CMK (cell line): ENCODE data around the gene WDR93.
A peak's percentile ranks its signal among the peaks of the same experiment; 100 is the strongest.
"Not testable (repeated sequence)": the region's sequence is repeated elsewhere in the genome, so short reads cannot be mapped to it uniquely, and the experiment has no call there.

Experiments
- DNase-seq: peaks from one replicate; pipeline ENCODE4 v3.0.0-alpha.2; 2010; ENCODE audit warnings: low read depth

WDR93 gene

GRCh38 chr15:89772932-89773583, 82.4 kb downstream of the WDR93 start:
- DNase-seq, result no peak

- no peak for DNase-seq
Measured at GRCh38 chr15:89774492-89774891, 83.9 kb downstream of the WDR93 start.

GRCh38 chr15:89775815-89776214, 85.2 kb downstream of the WDR93 start:
- no peak for DNase-seq

- DNase-seq, result peak; percentile 73
Measured at GRCh38 chr15:89776274-89777072, 85.9 kb downstream of the WDR93 start, which contains the start of gene MESP2. Gene MESP2, plus strand, starts transcription at chr15:89776332. Its CDS starts 26 bp downstream, at chr15:89776358.

- DNase-seq, result no peak
Measured at GRCh38 chr15:89777073-89777751, 86.6 kb downstream of the WDR93 start.

GRCh38 chr15:89777782-89778380, 87.3 kb downstream of the WDR93 start:
- DNase-seq, result no peak

GRCh38 chr15:89778861-89779260, 88.2 kb downstream of the WDR93 start:
- DNase-seq, result no peak

DNA sequence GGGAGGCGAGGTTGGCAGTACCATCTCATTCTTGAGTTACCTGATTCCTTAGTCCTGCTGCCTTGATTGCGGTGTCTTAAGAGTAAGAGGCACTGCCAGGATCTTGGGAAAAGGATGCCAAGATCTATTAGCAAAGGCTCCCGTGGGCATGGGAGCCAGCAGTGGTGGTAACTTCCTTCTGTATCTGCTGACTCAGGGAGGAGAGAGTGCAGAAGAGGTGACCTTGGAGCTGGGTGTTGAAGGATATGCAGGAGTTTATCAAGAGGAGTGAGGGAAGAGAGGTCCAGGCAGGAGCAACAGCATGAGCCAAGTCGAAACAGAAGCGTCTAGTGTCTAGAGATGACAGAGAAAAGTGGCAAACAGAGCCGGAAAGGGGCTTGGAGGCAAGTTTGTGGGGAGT, 90.0 kb downstream of the WDR93 start:
- DNase-seq, result no peak

GRCh38 chr15:89781055-89781454, 90.4 kb downstream of the WDR93 start:
- DNase-seq, result no peak

GRCh38 chr15:89781891-89782618, 91.4 kb downstream of the WDR93 start:
- DNase-seq, result no peak

DNA sequence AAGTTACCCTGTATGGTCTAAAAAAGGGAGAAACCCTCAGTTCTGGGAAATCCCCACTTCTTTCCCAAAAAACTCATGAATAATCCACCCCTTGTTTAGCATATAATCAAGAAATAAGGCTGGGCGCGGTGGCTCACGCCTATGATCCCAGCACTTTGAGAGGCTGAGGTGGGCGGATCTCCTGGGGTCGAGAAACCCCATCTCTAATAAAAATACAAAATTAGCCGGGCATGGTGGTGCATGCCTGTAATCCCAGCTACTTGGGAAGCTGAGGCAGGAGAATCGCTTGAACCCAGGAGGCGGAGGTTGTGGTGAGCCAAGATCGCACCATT, 92.0 kb downstream of the WDR93 start:
- not testable (repeated sequence) for DNase-seq

GRCh38 chr15:89783111-89783860, 92.7 kb downstream of the WDR93 start:
- DNase-seq, result peak; percentile 87

DNA sequence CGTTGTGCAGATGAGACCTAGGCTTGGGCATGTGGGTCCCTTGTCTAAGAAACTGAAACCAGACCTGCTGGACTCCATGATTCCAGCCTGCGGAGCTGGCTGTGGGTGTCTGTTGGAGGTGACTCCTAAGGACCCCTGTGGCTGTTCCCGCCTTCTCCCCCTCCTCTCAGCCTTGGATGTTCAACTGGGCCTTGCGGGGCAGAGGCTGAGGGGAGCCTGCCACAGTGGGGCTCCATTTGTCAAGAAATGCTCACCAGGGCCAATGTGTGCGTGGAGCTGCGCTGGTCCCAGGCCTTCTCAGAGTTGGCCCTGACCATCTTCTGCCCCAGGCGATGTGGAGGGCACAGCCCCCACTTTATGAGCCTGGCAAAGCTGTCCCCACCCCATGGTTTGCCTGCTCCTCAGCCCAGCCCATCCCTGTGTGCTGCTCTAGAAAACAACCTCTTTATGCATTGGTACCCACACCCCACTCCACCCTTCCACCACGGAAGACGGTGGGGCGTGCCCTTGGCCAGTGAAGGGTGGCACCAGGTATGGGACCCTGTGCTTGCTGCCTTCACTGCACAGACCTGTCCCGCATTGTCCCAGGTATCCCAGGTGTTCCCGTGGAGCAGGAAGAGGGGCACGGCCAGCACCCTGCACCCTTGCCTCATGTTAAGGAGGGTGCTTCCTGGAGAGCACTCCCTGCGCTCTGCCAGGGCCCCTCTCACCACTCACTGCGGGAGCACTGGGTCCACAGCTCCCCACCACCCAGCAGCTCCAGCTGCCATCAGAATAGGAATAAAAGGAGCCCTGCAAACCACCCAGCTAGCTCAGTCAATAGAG, 93.5 kb downstream of the WDR93 start:
- no peak for DNase-seq

DNA sequence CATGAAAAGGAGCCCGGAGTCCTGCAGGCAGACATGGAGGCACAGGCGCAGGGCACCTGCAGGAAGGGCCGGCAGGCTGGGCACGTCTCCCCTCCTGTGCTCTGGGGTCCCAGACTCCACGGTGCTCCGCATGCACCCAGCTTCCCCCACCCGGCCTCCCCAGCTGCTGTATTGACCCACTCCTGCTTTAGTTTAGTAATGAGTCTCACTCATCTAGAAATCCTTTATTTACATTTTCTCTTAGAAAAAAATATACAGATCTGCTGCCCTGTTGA, 94.0 kb downstream of the WDR93 start:
- no peak for DNase-seq

GRCh38 chr15:89785064-89785773, 94.6 kb downstream of the WDR93 start:
- no peak for DNase-seq

DNA sequence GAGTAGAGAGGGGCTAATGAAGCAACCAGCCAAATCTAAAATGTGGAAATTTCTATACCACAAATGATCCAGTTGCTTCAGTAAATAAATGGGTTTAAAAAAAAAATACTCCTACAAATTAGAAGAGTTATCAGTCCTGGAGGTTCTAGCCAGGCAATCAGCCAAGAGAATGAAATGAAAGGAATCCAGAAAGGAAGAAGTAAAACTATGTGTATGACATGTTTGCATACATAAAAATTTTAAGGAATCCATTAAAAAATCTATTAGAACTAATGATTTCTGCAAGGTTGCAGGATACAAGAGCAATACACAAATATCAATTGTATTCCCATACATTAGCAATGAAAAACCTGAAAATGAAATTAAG, 95.1 kb downstream of the WDR93 start:
- no peak for DNase-seq

DNA sequence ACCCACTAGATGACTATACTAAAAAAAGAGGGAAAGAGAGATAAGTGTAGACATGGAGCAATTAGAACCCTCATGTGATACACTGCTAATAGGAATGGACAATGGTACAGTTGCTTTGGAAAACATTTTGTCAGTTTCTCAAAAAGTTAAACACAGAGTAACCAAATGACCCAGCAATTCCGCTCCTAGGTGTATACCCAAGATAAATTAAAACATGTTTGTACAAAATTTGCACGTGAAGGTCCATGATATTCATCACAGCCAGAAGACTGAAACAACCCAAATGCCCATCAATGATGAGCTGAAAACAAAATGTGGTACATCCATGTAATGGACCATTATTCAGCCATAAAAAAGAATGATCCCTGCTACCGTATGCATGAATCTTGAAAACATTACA, 97.3 kb downstream of the WDR93 start:
- no peak for DNase-seq

- DNase-seq, result not testable (repeated sequence)
Measured at GRCh38 chr15:89788585-89788984, 98.0 kb downstream of the WDR93 start.

DNA sequence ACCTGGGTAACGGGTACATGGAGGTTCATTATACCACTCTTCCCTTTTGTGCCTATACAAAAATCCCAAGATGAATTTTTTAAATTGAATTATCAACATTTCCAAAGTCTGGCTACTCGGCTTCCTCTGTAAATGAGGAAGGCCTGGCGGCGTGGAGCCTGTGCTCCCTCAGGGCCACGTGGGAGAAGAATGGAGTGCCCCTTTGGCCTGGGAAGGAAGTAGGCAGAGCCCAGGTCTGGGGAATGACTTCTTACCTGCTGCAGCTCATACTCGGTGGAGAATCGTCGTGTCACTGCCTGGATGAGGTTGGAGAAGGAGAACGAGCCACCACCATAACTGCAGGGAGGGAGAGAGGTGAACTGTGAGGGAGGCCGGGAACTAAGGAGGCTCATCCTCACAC, 99.6 kb downstream of the WDR93 start:
- no peak for DNase-seq

DNA sequence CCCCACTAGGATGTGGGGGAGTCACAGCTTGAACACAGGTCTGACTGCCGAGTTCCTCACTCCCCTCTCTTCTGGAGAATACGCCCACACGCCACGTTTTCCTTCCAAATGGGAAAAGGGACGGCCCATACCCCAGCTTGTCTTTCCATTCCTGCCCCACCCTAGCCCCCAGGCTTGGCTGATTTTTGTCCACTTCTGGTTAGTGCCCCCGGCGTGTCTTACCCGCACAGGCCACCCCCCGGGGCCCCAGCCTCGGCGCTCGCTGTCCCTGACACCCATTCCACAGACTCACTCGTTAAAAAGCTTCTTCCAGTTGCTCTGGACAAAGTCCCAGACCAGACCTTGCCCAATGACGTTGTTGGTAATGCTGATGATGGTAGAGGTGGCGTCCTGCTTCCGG, 100.0 kb downstream of the WDR93 start:
- no peak for DNase-seq
